Panc1 (cell line): ENCODE results near the gene SMIM10L2A. TPM values are rescaled to one million over a fixed set of nuclear protein-coding genes. Genes with fewer than 3 reads are reported as not detected.

ENCODE experiments used
- ATAC-seq: fragments of 200-7000 bp; cut with Tn5 transposase; 2 replicates; pipeline ENCODE4 v1.9.1; 2020; ENCODE audit warnings: mild to moderate bottlenecking, moderate library complexity
- BruUV-seq: library from RNA; stranded (reverse); fragments of 400-500 nt; replicated peaks from 2 replicates; lab custom pipeline; 2021; lab: Mats Ljungman, UMichigan
- CTCF ChIA-PET: fragments of 300-600 bp; sonication (Branson Sonifier 250); formaldehyde crosslinking; loops from one replicate; lab custom pipeline; 2022; ENCODE audit warnings: antibody characterized with exemption; lab: Charles Lee
- POLR2A ChIA-PET: fragments of 300-600 bp; sonication (Branson Sonifier 250); formaldehyde crosslinking; loops from one replicate; lab custom pipeline; 2022; ENCODE audit warnings: antibody characterized with exemption; lab: Charles Lee
- DNase-seq: peaks from one replicate; pipeline ENCODE4 v3.0.0-alpha.2; 2010; ENCODE audit warnings: low read depth, low spot score
- H3K27ac ChIP-seq: 2 replicates; pipeline ENCODE4 v1.5.1; 2011; ENCODE audit warnings: mild to moderate bottlenecking, low read length, inconsistent platforms
- H3K27me3 ChIP-seq: fragments of 200-500 bp; sonication (Bioruptor generic); 2 replicates; pipeline ENCODE4 v1.6.0; 2014; ENCODE audit warnings: low read length, inconsistent platforms; ENCODE audit not compliant: control insufficient read depth, insufficient read depth
- H3K36me3 ChIP-seq: fragments of 200-500 bp; sonication (Bioruptor generic); 2 replicates; pipeline ENCODE4 v1.5.1; 2014; ENCODE audit warnings: inconsistent platforms, mild to moderate bottlenecking, low read length, moderate library complexity; ENCODE audit not compliant: control insufficient read depth, insufficient read depth
- H3K4me1 ChIP-seq: 2 replicates; pipeline ENCODE4 v1.5.1; 2011; ENCODE audit warnings: inconsistent platforms, mild to moderate bottlenecking, low read length, moderate library complexity; ENCODE audit not compliant: control insufficient read depth, insufficient read depth
- H3K4me3 ChIP-seq, 2 experiments: 2 replicates each; pipeline ENCODE4 v1.5.1; 2011 to 2012; ENCODE audit warnings: low read depth in 2 of 2, low read length in 2 of 2, mild to moderate bottlenecking in 2 of 2, inconsistent platforms in 1 of 2, moderate library complexity in 1 of 2
- H3K9me3 ChIP-seq: fragments of 200-500 bp; sonication (Bioruptor generic); 2 replicates; pipeline ENCODE4 v1.5.1; 2014; ENCODE audit warnings: low read depth, mild to moderate bottlenecking, inconsistent platforms, low read length, moderate library complexity; ENCODE audit not compliant: control insufficient read depth, insufficient read depth
- POLR2AphosphoS5 ChIP-seq: IDR thresholded peaks from 2 replicates; pipeline ENCODE4 v1.6.1; 2012; ENCODE audit warnings: mild to moderate bottlenecking, low read depth, low read length, moderate library complexity
- SIN3A ChIP-seq: IDR thresholded peaks from 2 replicates; pipeline ENCODE4 v1.6.1; 2012; ENCODE audit warnings: low read depth, mild to moderate bottlenecking, low read length, moderate library complexity, borderline replicate concordance; ENCODE audit not compliant: insufficient read depth
- TCF7L2 ChIP-seq: IDR thresholded peaks from 2 replicates; pipeline ENCODE4 v1.6.1; 2011; ENCODE audit warnings: mild to moderate bottlenecking, low read depth, low read length, inconsistent platforms
- in situ Hi-C: cut with HindIII; loops from 2 replicates; pipeline ENCODE4 v1.10.0; 2016; ENCODE audit warnings: low sequenced_read_pairs, low pct_unique_long_range_greater_than_20kb
- intact Hi-C: fragments of 100-400 bp; cut with micrococcal nuclease; formaldehyde crosslinking; loops from one replicate; pipeline ENCODE4 v1.10.0; 2022; ENCODE audit not compliant: unreplicated experiment
- total RNA-seq: library from RNA; stranded (reverse); gene quantifications from one replicate; pipeline ENCODE4 v1.2.1, GENCODE V29; 2021; ENCODE audit not compliant: unreplicated experiment
- TF ChIP-seq, protein P1 (sequence below), 2 experiments: IDR thresholded peaks; 2 replicates each; pipeline ENCODE4 v1.6.1; 2011 to 2012; ENCODE audit warnings: low read depth in 2 of 2, control low read depth in 1 of 2, low read length in 1 of 2, mild to moderate bottlenecking in 1 of 2, moderate library complexity in 1 of 2; ENCODE audit not compliant: insufficient read depth in 1 of 2
- TF ChIP-seq, protein P2 (sequence below): fragments of 450-650 bp; IDR thresholded peaks from 2 replicates; pipeline ENCODE4 v1.5.1; 2017; ENCODE audit warnings: mild to moderate bottlenecking

SMIM10L2A gene
- total RNA-seq, 1 experiment from 2014 or later = 0.36 TPM

DNA sequence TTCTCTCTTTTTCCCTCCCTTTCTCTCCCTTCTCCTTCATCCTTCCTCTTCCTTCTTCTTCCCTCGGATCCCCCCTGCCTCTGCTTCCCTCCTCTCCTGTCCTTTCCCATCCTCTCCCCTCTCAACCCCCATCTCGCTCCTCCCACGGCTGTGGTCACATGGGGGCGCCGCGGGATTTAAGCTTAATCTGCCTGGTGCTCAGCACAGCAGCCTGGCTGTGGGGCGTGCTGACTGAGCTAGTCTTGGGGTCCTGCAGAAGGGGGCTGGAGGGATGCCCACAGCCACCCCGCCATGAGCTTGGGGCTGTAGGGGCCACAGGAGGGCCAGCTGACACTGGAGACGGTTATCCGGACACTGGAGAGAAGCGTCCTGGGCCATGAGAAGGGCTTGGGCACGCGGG is 10.7 kb downstream of the SMIM10L2A start:
- no peak for DNase-seq
- no TSS peak for BruUV-seq
- peaks cover 22% of the 10 kb centered on the region for H3K27me3 ChIP-seq
- POLR2A ChIA-PET = interaction anchor here (1.1 kb wide), 1 partner anchor 11 kb away, joined by 3 read pairs; no protein-coding TSS in a partner anchor
- no peak for ATAC-seq
- intact Hi-C loops = no loop called here
- H3K27ac ChIP-seq = no peak overlapping the region
- H3K36me3 ChIP-seq = no peaks in the 10 kb centered on the region
- no peaks in the 10 kb centered on the region for H3K9me3 ChIP-seq
- no peak overlapping the region for H3K4me3 ChIP-seq
- in situ Hi-C loops = no loop called here
- no peaks in the 10 kb centered on the region for H3K4me1 ChIP-seq
- CTCF ChIA-PET = no interaction called here
- no peak for TF ChIP-seq POLR2AphosphoS5
- no peak for TF ChIP-seq TCF7L2
- no peak for TF ChIP-seq SIN3A
- TF ChIP-seq, protein P1, sequence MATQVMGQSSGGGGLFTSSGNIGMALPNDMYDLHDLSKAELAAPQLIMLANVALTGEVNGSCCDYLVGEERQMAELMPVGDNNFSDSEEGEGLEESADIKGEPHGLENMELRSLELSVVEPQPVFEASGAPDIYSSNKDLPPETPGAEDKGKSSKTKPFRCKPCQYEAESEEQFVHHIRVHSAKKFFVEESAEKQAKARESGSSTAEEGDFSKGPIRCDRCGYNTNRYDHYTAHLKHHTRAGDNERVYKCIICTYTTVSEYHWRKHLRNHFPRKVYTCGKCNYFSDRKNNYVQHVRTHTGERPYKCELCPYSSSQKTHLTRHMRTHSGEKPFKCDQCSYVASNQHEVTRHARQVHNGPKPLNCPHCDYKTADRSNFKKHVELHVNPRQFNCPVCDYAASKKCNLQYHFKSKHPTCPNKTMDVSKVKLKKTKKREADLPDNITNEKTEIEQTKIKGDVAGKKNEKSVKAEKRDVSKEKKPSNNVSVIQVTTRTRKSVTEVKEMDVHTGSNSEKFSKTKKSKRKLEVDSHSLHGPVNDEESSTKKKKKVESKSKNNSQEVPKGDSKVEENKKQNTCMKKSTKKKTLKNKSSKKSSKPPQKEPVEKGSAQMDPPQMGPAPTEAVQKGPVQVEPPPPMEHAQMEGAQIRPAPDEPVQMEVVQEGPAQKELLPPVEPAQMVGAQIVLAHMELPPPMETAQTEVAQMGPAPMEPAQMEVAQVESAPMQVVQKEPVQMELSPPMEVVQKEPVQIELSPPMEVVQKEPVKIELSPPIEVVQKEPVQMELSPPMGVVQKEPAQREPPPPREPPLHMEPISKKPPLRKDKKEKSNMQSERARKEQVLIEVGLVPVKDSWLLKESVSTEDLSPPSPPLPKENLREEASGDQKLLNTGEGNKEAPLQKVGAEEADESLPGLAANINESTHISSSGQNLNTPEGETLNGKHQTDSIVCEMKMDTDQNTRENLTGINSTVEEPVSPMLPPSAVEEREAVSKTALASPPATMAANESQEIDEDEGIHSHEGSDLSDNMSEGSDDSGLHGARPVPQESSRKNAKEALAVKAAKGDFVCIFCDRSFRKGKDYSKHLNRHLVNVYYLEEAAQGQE (IDR thresholded peaks at IDR 0.05; ENCODE audit: insufficient read depth in 1 of 2, low read depth in 2 of 2, low read length in 1 of 2) = no peak
- TF ChIP-seq, protein P2, sequence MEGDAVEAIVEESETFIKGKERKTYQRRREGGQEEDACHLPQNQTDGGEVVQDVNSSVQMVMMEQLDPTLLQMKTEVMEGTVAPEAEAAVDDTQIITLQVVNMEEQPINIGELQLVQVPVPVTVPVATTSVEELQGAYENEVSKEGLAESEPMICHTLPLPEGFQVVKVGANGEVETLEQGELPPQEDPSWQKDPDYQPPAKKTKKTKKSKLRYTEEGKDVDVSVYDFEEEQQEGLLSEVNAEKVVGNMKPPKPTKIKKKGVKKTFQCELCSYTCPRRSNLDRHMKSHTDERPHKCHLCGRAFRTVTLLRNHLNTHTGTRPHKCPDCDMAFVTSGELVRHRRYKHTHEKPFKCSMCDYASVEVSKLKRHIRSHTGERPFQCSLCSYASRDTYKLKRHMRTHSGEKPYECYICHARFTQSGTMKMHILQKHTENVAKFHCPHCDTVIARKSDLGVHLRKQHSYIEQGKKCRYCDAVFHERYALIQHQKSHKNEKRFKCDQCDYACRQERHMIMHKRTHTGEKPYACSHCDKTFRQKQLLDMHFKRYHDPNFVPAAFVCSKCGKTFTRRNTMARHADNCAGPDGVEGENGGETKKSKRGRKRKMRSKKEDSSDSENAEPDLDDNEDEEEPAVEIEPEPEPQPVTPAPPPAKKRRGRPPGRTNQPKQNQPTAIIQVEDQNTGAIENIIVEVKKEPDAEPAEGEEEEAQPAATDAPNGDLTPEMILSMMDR = no peak

DNA sequence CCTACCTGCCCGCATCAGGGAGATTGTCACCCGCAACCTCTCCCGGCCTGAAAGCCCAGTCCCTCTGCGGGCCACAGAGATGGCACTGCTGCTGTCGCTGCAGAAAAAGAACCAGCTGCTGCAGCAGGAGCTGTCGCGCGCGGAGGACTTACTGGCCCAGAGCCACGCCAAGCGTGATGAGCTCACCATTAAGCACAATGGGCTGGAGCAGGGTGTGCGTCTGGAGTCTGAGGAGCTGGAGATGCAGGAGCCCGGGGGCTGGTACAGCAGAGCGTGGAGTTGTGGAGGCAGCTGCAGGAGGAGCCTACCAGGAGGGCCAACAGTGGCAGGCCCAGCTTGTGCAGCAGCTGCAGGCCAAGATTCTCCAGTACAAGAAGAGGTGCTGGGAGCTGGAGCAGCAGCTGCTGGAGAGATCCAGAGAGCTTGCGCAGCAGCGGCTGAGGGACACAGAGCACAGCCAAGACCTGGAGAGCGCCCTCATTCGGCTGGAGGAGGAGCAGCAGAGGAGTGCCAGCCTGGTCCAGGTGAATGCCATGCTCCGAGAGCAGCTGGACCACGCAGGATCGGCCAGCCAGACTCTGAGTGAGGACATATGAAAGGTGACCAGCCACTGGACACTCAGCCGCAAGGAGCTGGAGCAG is 11.3 kb downstream of the SMIM10L2A start:
- H3K4me1 ChIP-seq = no peaks in the 10 kb centered on the region
- no TSS peak for BruUV-seq
- no peaks in the 10 kb centered on the region for H3K9me3 ChIP-seq
- no peak overlapping the region for H3K4me3 ChIP-seq
- in situ Hi-C loops = no loop called here
- no peak for DNase-seq
- no peak overlapping the region for H3K27ac ChIP-seq
- CTCF ChIA-PET = no interaction called here
- POLR2A ChIA-PET = no interaction called here
- no peaks in the 10 kb centered on the region for H3K36me3 ChIP-seq
- peaks cover 21% of the 10 kb centered on the region for H3K27me3 ChIP-seq
- TF ChIP-seq, protein P1 (IDR thresholded peaks at IDR 0.05; ENCODE audit: insufficient read depth in 1 of 2, low read depth in 2 of 2, low read length in 1 of 2) = no peak
- TF ChIP-seq, protein P2 = peak; percentile 23
- TF ChIP-seq TCF7L2 (no peak), POLR2AphosphoS5 (no peak)
- intact Hi-C loops = no loop called here
- no peak for ATAC-seq
